ENCODE measurements around the gene TMEM154. TPM values are rescaled to one million over a fixed set of nuclear protein-coding genes. Genes with fewer than 3 reads are reported as not detected.
A peak's percentile ranks its signal among the peaks of the same experiment; 100 is the strongest.

Gene TMEM154
- total RNA-seq, 3 donors from 2014 or later: 1.3 to 7.2 (median 5.6) TPM

GRCh38 chr4:152577708-152578396 lies 101.9 kb downstream of the TMEM154 start:
- H3K4me1 ChIP-seq: no peaks in the 10 kb centered on the region
- H3K4me3 ChIP-seq: no peak overlapping the region
- no peaks in the 10 kb centered on the region for H3K9me3 ChIP-seq
- H3K27me3 ChIP-seq: no peaks in the 10 kb centered on the region
- TF ChIP-seq POLR2AphosphoS5 (IDR thresholded peaks at IDR 0.05): no peak
- no peak for DNase-seq (ENCODE audit: low spot score in 2 of 2)
- no peak overlapping the region for H3K27ac ChIP-seq
- no peaks in the 10 kb centered on the region for H3K36me3 ChIP-seq
- intact Hi-C loops (cut with DNase I; ENCODE audit: low total_unique reads): no loop called here

- no peak for TF ChIP-seq CTCF (IDR thresholded peaks at IDR 0.05)
- TF ChIP-seq POLR2A (IDR thresholded peaks at IDR 0.05): no peak
- TF ChIP-seq POLR2AphosphoS5 (IDR thresholded peaks at IDR 0.05): no peak
- H3K27ac ChIP-seq: peak overlapping the region in 1 of 2 donors; percentile 41
- H3K27me3 ChIP-seq: no peaks in the 10 kb centered on the region
- intact Hi-C loops (cut with DNase I; ENCODE audit: low total_unique reads): no loop called here
- no peaks in the 10 kb centered on the region for H3K36me3 ChIP-seq
- H3K9me3 ChIP-seq: no peaks in the 10 kb centered on the region
- no peak overlapping the region for H3K4me3 ChIP-seq
- DNase-seq (ENCODE audit: low spot score in 2 of 2): no peak
- H3K4me1 ChIP-seq: no peaks in the 10 kb centered on the region
These were observed 104.3 kb downstream of the TMEM154 start for GRCh38 chr4:152575533-152575932.

GRCh38 chr4:152573861-152574260 lies 105.9 kb downstream of the TMEM154 start:
- no peaks in the 10 kb centered on the region for H3K4me1 ChIP-seq
- TF ChIP-seq POLR2A (IDR thresholded peaks at IDR 0.05) (no peak), POLR2AphosphoS5 (IDR thresholded peaks at IDR 0.05) (no peak), CTCF (IDR thresholded peaks at IDR 0.05) (no peak)
- no peak overlapping the region for H3K4me3 ChIP-seq
- peak overlapping the region; percentile 40 to 63 for H3K27ac ChIP-seq
- no peaks in the 10 kb centered on the region for H3K27me3 ChIP-seq
- H3K36me3 ChIP-seq: no peaks in the 10 kb centered on the region
- no peaks in the 10 kb centered on the region for H3K9me3 ChIP-seq
- intact Hi-C loops (cut with DNase I; ENCODE audit: low total_unique reads): no loop called here
- no peak for DNase-seq (ENCODE audit: low spot score in 2 of 2)

GRCh38 chr4:152572417-152573086 lies 107.2 kb downstream of the TMEM154 start:
- Histone ChIP-seq H3K4me3 (no peak overlapping the region), H3K4me1 (no peaks in the 10 kb centered on the region), H3K27ac (peak overlapping the region in 1 of 2 donors; percentile 63), H3K9me3 (no peaks in the 10 kb centered on the region), H3K36me3 (no peaks in the 10 kb centered on the region), H3K27me3 (no peaks in the 10 kb centered on the region)
- intact Hi-C loops (cut with DNase I; ENCODE audit: low total_unique reads): no loop called here
- no peak for DNase-seq (ENCODE audit: low spot score in 2 of 2)
- TF ChIP-seq CTCF (IDR thresholded peaks at IDR 0.05) (no peak), POLR2A (IDR thresholded peaks at IDR 0.05) (no peak)

GRCh38 chr4:152571770-152572169 lies 108.0 kb downstream of the TMEM154 start:
- intact Hi-C loops (cut with DNase I; ENCODE audit: low total_unique reads): no loop called here
- Histone ChIP-seq H3K27ac (no peak overlapping the region), H3K36me3 (no peaks in the 10 kb centered on the region), H3K9me3 (no peaks in the 10 kb centered on the region), H3K4me1 (no peaks in the 10 kb centered on the region), H3K27me3 (no peaks in the 10 kb centered on the region), H3K4me3 (no peak overlapping the region)
- no peak for DNase-seq (ENCODE audit: low spot score in 2 of 2)
- TF ChIP-seq POLR2AphosphoS5 (IDR thresholded peaks at IDR 0.05): no peak
- no peak for TF ChIP-seq POLR2A (IDR thresholded peaks at IDR 0.05)
- no peak for TF ChIP-seq CTCF (IDR thresholded peaks at IDR 0.05)
